ENCODE data around the gene ABCD3. TPM values are rescaled to one million over a fixed set of nuclear protein-coding genes. Genes with fewer than 3 reads are reported as not detected.

The ABCD3 gene
- total and polyA plus RNA-seq, 2 of the 8 experiments (the other 6 are each of a cell fraction or from before 2014, with no cell fraction given), result 6.6 to 29.4 TPM

- TF ChIP-seq CTCF (IDR thresholded peaks at IDR 0.05; ENCODE audit: control extremely low read depth in 1 of 3, insufficient read depth in 1 of 3, low read depth in 1 of 3, low read length in 3 of 3) (no peak), CBX5 (IDR thresholded peaks at IDR 0.05; ENCODE audit: low read depth, low read length) (no peak)
Measured at GRCh38 chr1:94468708-94469107, 50.5 kb downstream of the ABCD3 start (continued).
